HG03521 (cell line): Measurements from ENCODE around the gene LMO1.

Experiments
- ATAC-seq: cut with Tn5 transposase; IDR thresholded peaks from one replicate; pipeline ENCODE4 v1.9.1; 2021; ENCODE audit warnings: mild to moderate bottlenecking, moderate library complexity; ENCODE audit not compliant: unreplicated experiment

LMO1 gene

GRCh38 chr11:8288824-8289491 lies 25.3 kb upstream of the LMO1 start:
- no peak for ATAC-seq

GRCh38 chr11:8288166-8288772 lies 24.6 kb upstream of the LMO1 start:
- ATAC-seq: no peak

GRCh38 chr11:8287703-8288102 lies 24.0 kb upstream of the LMO1 start:
- no peak for ATAC-seq

- no peak for ATAC-seq
Measured at GRCh38 chr11:8287297-8287696, 23.6 kb upstream of the LMO1 start.

- ATAC-seq: no peak
Measured at GRCh38 chr11:8286886-8287285, 23.2 kb upstream of the LMO1 start.

- no peak for ATAC-seq
Measured at GRCh38 chr11:8285796-8286195, 22.1 kb upstream of the LMO1 start.

- no peak for ATAC-seq
Measured at GRCh38 chr11:8285228-8285627, 21.6 kb upstream of the LMO1 start.

- ATAC-seq: no peak
Measured at GRCh38 chr11:8283465-8284230, 20.0 kb upstream of the LMO1 start.

GRCh38 chr11:8283100-8283464 lies 19.4 kb upstream of the LMO1 start:
- ATAC-seq: no peak

GRCh38 chr11:8282631-8283030 lies 19.0 kb upstream of the LMO1 start:
- no peak for ATAC-seq

GRCh38 chr11:8281266-8281665 lies 17.6 kb upstream of the LMO1 start:
- no peak for ATAC-seq

- no peak for ATAC-seq
Measured at GRCh38 chr11:8277691-8278090, 14.0 kb upstream of the LMO1 start.

GRCh38 chr11:8276528-8276927 lies 12.8 kb upstream of the LMO1 start:
- no peak for ATAC-seq

- ATAC-seq: no peak
Measured at GRCh38 chr11:8273287-8273686, 9.6 kb upstream of the LMO1 start.

GRCh38 chr11:8271106-8271886 lies 7.6 kb upstream of the LMO1 start:
- no peak for ATAC-seq

- ATAC-seq: no peak
Measured at GRCh38 chr11:8269636-8270035, 6.0 kb upstream of the LMO1 start.

GRCh38 chr11:8268530-8269400 lies 5.1 kb upstream of the LMO1 start:
- ATAC-seq: no peak

- no peak for ATAC-seq
Measured at GRCh38 chr11:8267831-8268529, 4.3 kb upstream of the LMO1 start.

GRCh38 chr11:8267280-8267679 lies 3.6 kb upstream of the LMO1 start:
- ATAC-seq: no peak
